GDM1 (cell line): Measurements from ENCODE around the gene EYS.

ENCODE experiments used
- DNase-seq: peaks from one replicate; lab custom pipeline; 2025; lab: John Stamatoyannopoulos, UW

Gene EYS

GRCh38 chr6:65221153-65221552 is 485.9 kb downstream of the EYS start:
- DNase-seq: no peak

GRCh38 chr6:65202738-65203137 is 504.3 kb downstream of the EYS start:
- no peak for DNase-seq

- DNase-seq: no peak
These were observed 507.3 kb downstream of the EYS start for GRCh38 chr6:65199683-65200082.

- no peak for DNase-seq
These were observed 507.9 kb downstream of the EYS start for GRCh38 chr6:65199121-65199520.

- no peak for DNase-seq
These were observed 515.6 kb downstream of the EYS start for GRCh38 chr6:65191471-65191870.

GRCh38 chr6:65189236-65189881 is 517.7 kb downstream of the EYS start:
- no peak for DNase-seq

- DNase-seq: no peak
These were observed 520.2 kb downstream of the EYS start for GRCh38 chr6:65186826-65187225.

GRCh38 chr6:65182681-65183080 is 524.3 kb downstream of the EYS start:
- no peak for DNase-seq

GRCh38 chr6:65170273-65170672 is 536.8 kb downstream of the EYS start:
- DNase-seq: no peak

GRCh38 chr6:65161661-65162060 is 545.4 kb downstream of the EYS start:
- DNase-seq: no peak

GRCh38 chr6:65157025-65157424 is 550.0 kb downstream of the EYS start:
- DNase-seq: no peak

GRCh38 chr6:65155083-65155482 is 551.9 kb downstream of the EYS start:
- DNase-seq: no peak

- DNase-seq: no peak
These were observed 557.2 kb downstream of the EYS start for GRCh38 chr6:65149841-65150240.

- no peak for DNase-seq
These were observed 558.2 kb downstream of the EYS start for GRCh38 chr6:65148839-65149238.

GRCh38 chr6:65135567-65135966 is 571.5 kb downstream of the EYS start:
- DNase-seq: no peak

- no peak for DNase-seq
These were observed 580.4 kb downstream of the EYS start for GRCh38 chr6:65126667-65127066.

GRCh38 chr6:65123521-65123920 is 583.5 kb downstream of the EYS start:
- no peak for DNase-seq

- no peak for DNase-seq
These were observed 589.1 kb downstream of the EYS start for GRCh38 chr6:65117817-65118409.

GRCh38 chr6:65116326-65116725 is 590.7 kb downstream of the EYS start:
- DNase-seq: no peak

GRCh38 chr6:65113581-65113980 is 593.4 kb downstream of the EYS start:
- DNase-seq: no peak

GRCh38 chr6:65112435-65112834 is 594.6 kb downstream of the EYS start:
- DNase-seq: no peak

- no peak for DNase-seq
These were observed 597.0 kb downstream of the EYS start for GRCh38 chr6:65110031-65110430.

GRCh38 chr6:65098349-65098748 is 608.7 kb downstream of the EYS start:
- no peak for DNase-seq

GRCh38 chr6:65091561-65091960 is 615.5 kb downstream of the EYS start:
- no peak for DNase-seq
